ENCODE results near the gene CACNG7.
"Not testable (repeated sequence)": the region's sequence is repeated elsewhere in the genome, so short reads cannot be mapped to it uniquely, and the experiment has no call there.

The CACNG7 gene

GRCh38 chr19:53906211-53907192 lies 2.6 kb upstream of the CACNG7 start:
- peak; percentile 65 for DNase-seq

- DNase-seq, result no peak
Observed at GRCh38 chr19:53907193-53907581, 1.9 kb upstream of the CACNG7 start.

- no peak for DNase-seq
Observed at GRCh38 chr19:53907690-53908089, 1.4 kb upstream of the CACNG7 start.

- peak; percentile 48 for DNase-seq
Observed at GRCh38 chr19:53908106-53908934, 758 bp upstream of the CACNG7 start.

GRCh38 chr19:53909471-53910169 lies 542 bp downstream of the CACNG7 start:
- no peak for DNase-seq

- DNase-seq, result no peak
Observed at GRCh38 chr19:53910170-53910518, 1.1 kb downstream of the CACNG7 start.

GRCh38 chr19:53912653-53913052 lies 3.6 kb downstream of the CACNG7 start:
- no peak for DNase-seq

- no peak for DNase-seq
Observed at GRCh38 chr19:53915000-53915399, 5.9 kb downstream of the CACNG7 start.

GRCh38 chr19:53916004-53916403 lies 6.9 kb downstream of the CACNG7 start:
- no peak for DNase-seq

GRCh38 chr19:53917356-53917755 lies 8.3 kb downstream of the CACNG7 start:
- DNase-seq, result no peak

- DNase-seq, result peak; percentile 13
Observed at GRCh38 chr19:53927739-53928138, 18.7 kb downstream of the CACNG7 start.

GRCh38 chr19:53936029-53936428 lies 27.0 kb downstream of the CACNG7 start:
- no peak for DNase-seq

GRCh38 chr19:53942001-53942786 lies 33.1 kb downstream of the CACNG7 start:
- DNase-seq, result no peak

- DNase-seq, result no peak
Observed at GRCh38 chr19:53944416-53944815, 35.3 kb downstream of the CACNG7 start.

GRCh38 chr19:53944933-53945332 lies 35.9 kb downstream of the CACNG7 start:
- no peak for DNase-seq

- no peak for DNase-seq
Observed at GRCh38 chr19:53945441-53945840, 36.4 kb downstream of the CACNG7 start.

- no peak for DNase-seq
Observed at GRCh38 chr19:53945998-53946397, 36.9 kb downstream of the CACNG7 start.

- no peak for DNase-seq
Observed at GRCh38 chr19:53947624-53948023, 38.5 kb downstream of the CACNG7 start.

- not testable (repeated sequence) for DNase-seq
Observed at GRCh38 chr19:53948611-53949010, 39.5 kb downstream of the CACNG7 start.

- DNase-seq, result no peak
Observed at GRCh38 chr19:53951436-53951835, 42.4 kb downstream of the CACNG7 start.

- no peak for DNase-seq
Observed at GRCh38 chr19:53951947-53952346, 42.9 kb downstream of the CACNG7 start.

- no peak for DNase-seq
Observed at GRCh38 chr19:53953383-53953782, 44.3 kb downstream of the CACNG7 start.

Data from CD4-positive, alpha-beta T cell treated with Interleukin-21 for 1 hour (primary cell).